IMR-90 (cell line): ENCODE measurements around the gene ZGRF1.

Experiments
- BHLHE40 ChIP-seq: fragments of 150-350 bp; IDR thresholded peaks from 2 replicates; pipeline ENCODE4 v1.6.1; 2016; ENCODE audit warnings: mild to moderate bottlenecking, low read depth, low read length
- RAD21 ChIP-seq: IDR thresholded peaks from 2 replicates; pipeline ENCODE4 v1.6.1; 2012; ENCODE audit warnings: low read length, improper control_type of control experiment
- TF ChIP-seq, protein P1 (sequence below): conservative IDR thresholded peaks from 2 replicates; pipeline ENCODE4 v1.5.1; 2012; ENCODE audit warnings: mild to moderate bottlenecking, low read depth, low read length, improper control_type of control experiment

- TF ChIP-seq, protein P1, sequence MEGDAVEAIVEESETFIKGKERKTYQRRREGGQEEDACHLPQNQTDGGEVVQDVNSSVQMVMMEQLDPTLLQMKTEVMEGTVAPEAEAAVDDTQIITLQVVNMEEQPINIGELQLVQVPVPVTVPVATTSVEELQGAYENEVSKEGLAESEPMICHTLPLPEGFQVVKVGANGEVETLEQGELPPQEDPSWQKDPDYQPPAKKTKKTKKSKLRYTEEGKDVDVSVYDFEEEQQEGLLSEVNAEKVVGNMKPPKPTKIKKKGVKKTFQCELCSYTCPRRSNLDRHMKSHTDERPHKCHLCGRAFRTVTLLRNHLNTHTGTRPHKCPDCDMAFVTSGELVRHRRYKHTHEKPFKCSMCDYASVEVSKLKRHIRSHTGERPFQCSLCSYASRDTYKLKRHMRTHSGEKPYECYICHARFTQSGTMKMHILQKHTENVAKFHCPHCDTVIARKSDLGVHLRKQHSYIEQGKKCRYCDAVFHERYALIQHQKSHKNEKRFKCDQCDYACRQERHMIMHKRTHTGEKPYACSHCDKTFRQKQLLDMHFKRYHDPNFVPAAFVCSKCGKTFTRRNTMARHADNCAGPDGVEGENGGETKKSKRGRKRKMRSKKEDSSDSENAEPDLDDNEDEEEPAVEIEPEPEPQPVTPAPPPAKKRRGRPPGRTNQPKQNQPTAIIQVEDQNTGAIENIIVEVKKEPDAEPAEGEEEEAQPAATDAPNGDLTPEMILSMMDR = no peak
- TF ChIP-seq BHLHE40 (no peak), RAD21 (no peak)
These were observed 77.7 kb downstream of the ZGRF1 start for GRCh38 chr4:112559053-112559452.
